Sigmoid colon (tissue), 7 donors: ENCODE data around the gene PPIL6. TPM values are rescaled to one million over a fixed set of nuclear protein-coding genes. Genes with fewer than 3 reads are reported as not detected.

Experiments used
- DNase-seq: peaks from one replicate; pipeline ENCODE4 v3.0.0-alpha.2; 2019
- H3K27ac ChIP-seq, 4 donors: fragments of 200-600 bp; sonication (generic); one replicate each; pipeline ENCODE4 v1.5.1; 2016 to 2019; ENCODE audit warnings: mild to moderate bottlenecking in 1 of 4
- H3K27me3 ChIP-seq, 3 donors: fragments of 200-600 bp; sonication (generic); one replicate each; pipeline ENCODE4 v1.5.1; 2019; ENCODE audit warnings: mild to moderate bottlenecking in 1 of 3
- H3K36me3 ChIP-seq, 4 donors: fragments of 200-600 bp; sonication (generic); one replicate each; pipeline ENCODE4 v1.5.1; 2016 to 2019
- H3K4me1 ChIP-seq, 4 donors: fragments of 200-600 bp; sonication (generic); one replicate each; pipeline ENCODE4 v1.5.1; 2017 to 2019
- H3K4me3 ChIP-seq, 4 donors: fragments of 200-600 bp; sonication (generic); one replicate each; pipeline ENCODE4 v1.5.1; 2017 to 2019; ENCODE audit warnings: mild to moderate bottlenecking in 2 of 4, moderate library complexity in 1 of 4
- H3K9me3 ChIP-seq, 4 donors: fragments of 200-600 bp in 3 of 4; sonication (generic) in 3 of 4; one replicate each; pipeline versions ENCODE4 v1.5.1 to v1.6.1; 2013 to 2019
- CTCF ChIP-seq, 4 experiments: fragments of 450-650 bp in 3 of 4; fragments of 200-600 bp in 1 of 4; IDR thresholded peaks; one replicate each; pipeline ENCODE4 v1.5.1; 2016 to 2019; ENCODE audit warnings: antibody characterized with exemption in 4 of 4, mild to moderate bottlenecking in 3 of 4, moderate library complexity in 2 of 4
- EP300 ChIP-seq, 4 donors: sonication (generic); formaldehyde crosslinking; IDR thresholded peaks; one replicate each; pipeline ENCODE4 v1.6.1; 2017; ENCODE audit warnings: antibody characterized with exemption in 4 of 4
- POLR2A ChIP-seq, 2 donors: fragments of 450-650 bp; IDR thresholded peaks; one replicate each; pipeline ENCODE4 v1.6.1; 2016; ENCODE audit warnings: antibody characterized with exemption in 2 of 2, mild to moderate bottlenecking in 2 of 2, moderate library complexity in 2 of 2
- POLR2AphosphoS5 ChIP-seq, 4 donors: sonication (generic); formaldehyde crosslinking; IDR thresholded peaks; one replicate each; pipeline ENCODE4 v1.6.1; 2017; ENCODE audit warnings: antibody characterized with exemption in 4 of 4
- WGBS, 2 donors: extraction: QIAGEN DNeasy Blood & Tissue Kit; methylation state at CpG; one replicate each; pipeline ENCODE4 v1.1.7; 2013; 5-methylcytosine and 5-hydroxymethylcytosine counted together
- intact Hi-C: fragments of 100-400 bp; cut with DNase I; formaldehyde crosslinking; loops from one replicate; pipeline ENCODE4 v1.15.1; 2023
- polyA plus RNA-seq, 3 donors: library from polyadenylated mRNA; stranded (reverse); fragments of 200-250 nt; gene quantifications; one replicate each; pipeline ENCODE4 v1.2.3, GENCODE V29; 2013
- total RNA-seq, 4 donors: library from RNA; depleted of rRNA; stranded (reverse); fragments of >200 nt; gene quantifications; one replicate each; pipeline ENCODE4 v1.1.0, GENCODE V29; 2016
- donor health status: healthy with polysubstance abuse.
- donor health status: Bipolar disorder and iron deficiency.
- donor health status: healthy.

The PPIL6 gene
- total and polyA plus RNA-seq, 7 donors = 0.44 to 10.2 (median 1.4) TPM

- WGBS, 2 donors = 66 to 74% methylated on average over 2 of the region's 2 CpGs
- Histone ChIP-seq H3K27ac (no peak overlapping the region), H3K9me3 (no peaks in the 10 kb centered on the region), H3K4me3 (no peak overlapping the region), H3K4me1 (peaks cover 0 to 10% (median 4%) of the 10 kb centered on the region in 4 donors), H3K36me3 (no peaks in the 10 kb centered on the region), H3K27me3 (no peaks in the 10 kb centered on the region)
- intact Hi-C loops = no loop called here
- no peak for DNase-seq
- no peak for TF ChIP-seq POLR2AphosphoS5 (IDR thresholded peaks at IDR 0.05)
- no peak for TF ChIP-seq EP300 (IDR thresholded peaks at IDR 0.05)
Measured at GRCh38 chr6:109434456-109434855, 6.0 kb downstream of the PPIL6 start.

GRCh38 chr6:109429496-109429895 lies 10.9 kb downstream of the PPIL6 start:
- Histone ChIP-seq H3K27me3 (no peaks in the 10 kb centered on the region), H3K4me1 (peaks cover 0 to 12% (median 4%) of the 10 kb centered on the region in 4 donors), H3K36me3 (no peaks in the 10 kb centered on the region), H3K27ac (no peak overlapping the region), H3K4me3 (no peak overlapping the region), H3K9me3 (no peaks in the 10 kb centered on the region)
- 93 to 97% methylated on average over 3 of the region's 3 CpGs for WGBS, 2 donors
- DNase-seq = no peak
- TF ChIP-seq CTCF (IDR thresholded peaks at IDR 0.05) = no peak
- intact Hi-C loops = no loop called here

GRCh38 chr6:109428889-109429477 lies 11.4 kb downstream of the PPIL6 start:
- intact Hi-C loops = no loop called here
- Histone ChIP-seq H3K9me3 (no peaks in the 10 kb centered on the region), H3K27ac (no peak overlapping the region), H3K4me3 (no peak overlapping the region), H3K27me3 (no peaks in the 10 kb centered on the region), H3K36me3 (no peaks in the 10 kb centered on the region), H3K4me1 (peaks cover 0 to 12% (median 4%) of the 10 kb centered on the region in 4 donors)
- WGBS, 2 donors = 21 to 47% methylated on average over 7 of the region's 7 CpGs
- TF ChIP-seq POLR2AphosphoS5 (IDR thresholded peaks at IDR 0.05) (no peak), POLR2A (IDR thresholded peaks at IDR 0.05) (no peak), CTCF (IDR thresholded peaks at IDR 0.05) (no peak), EP300 (IDR thresholded peaks at IDR 0.05) (no peak)
- DNase-seq = no peak

GRCh38 chr6:109424946-109425345 lies 15.5 kb downstream of the PPIL6 start:
- TF ChIP-seq EP300 (IDR thresholded peaks at IDR 0.05) (no peak), POLR2AphosphoS5 (IDR thresholded peaks at IDR 0.05) (no peak), POLR2A (IDR thresholded peaks at IDR 0.05) (no peak), CTCF (IDR thresholded peaks at IDR 0.05) (no peak)
- no peak overlapping the region for H3K27ac ChIP-seq
- peaks cover 0 to 12% (median 4%) of the 10 kb centered on the region in 4 donors for H3K4me1 ChIP-seq
- no peaks in the 10 kb centered on the region for H3K27me3 ChIP-seq
- no peaks in the 10 kb centered on the region for H3K9me3 ChIP-seq
- intact Hi-C loops = no loop called here
- H3K4me3 ChIP-seq = no peak overlapping the region
- no peak for DNase-seq
- WGBS, 2 donors = 88 to 91% methylated on average over 2 of the region's 2 CpGs
- H3K36me3 ChIP-seq = no peaks in the 10 kb centered on the region

GRCh38 chr6:109421184-109421583 lies 19.2 kb downstream of the PPIL6 start:
- DNase-seq = no peak
- 78 to 91% methylated on average over 1 of the region's 1 CpG for WGBS, 2 donors
- Histone ChIP-seq H3K4me3 (no peak overlapping the region), H3K36me3 (no peaks in the 10 kb centered on the region), H3K27ac (no peak overlapping the region), H3K4me1 (no peaks in the 10 kb centered on the region), H3K9me3 (no peaks in the 10 kb centered on the region), H3K27me3 (no peaks in the 10 kb centered on the region)
- intact Hi-C loops = no loop called here
- no peak for TF ChIP-seq CTCF (IDR thresholded peaks at IDR 0.05)
- no peak for TF ChIP-seq POLR2A (IDR thresholded peaks at IDR 0.05)
- TF ChIP-seq POLR2AphosphoS5 (IDR thresholded peaks at IDR 0.05) = no peak
- no peak for TF ChIP-seq EP300 (IDR thresholded peaks at IDR 0.05)
